Endothelial cell of umbilical vein (primary cell): ENCODE measurements around the gene TUBA3C. TPM values are rescaled to one million over a fixed set of nuclear protein-coding genes. Genes with fewer than 3 reads are reported as not detected.
"Not testable (repeated sequence)": the region's sequence is repeated elsewhere in the genome, so short reads cannot be mapped to it uniquely, and the experiment has no call there.

Experiments used
- BruUV-seq: library from RNA; stranded (reverse); fragments of 400-500 nt; replicated peaks from 2 replicates; lab custom pipeline; 2021; lab: Mats Ljungman, UMichigan
- CTCF ChIA-PET: fragments of 300-600, 350-600 bp; sonication (Branson Sonifier 250); formaldehyde crosslinking; loops from one replicate; lab custom pipeline; 2021; ENCODE audit warnings: antibody characterized with exemption, inconsistent platforms; lab: Charles Lee
- POLR2A ChIA-PET: fragments of 300-600, 350-600 bp; sonication (Branson Sonifier 250); formaldehyde crosslinking; loops from one replicate; lab custom pipeline; 2021; ENCODE audit warnings: antibody characterized with exemption, inconsistent platforms; lab: Charles Lee
- DNase-seq: peaks from one replicate; pipeline ENCODE4 v3.0.0-alpha.2; 2011; ENCODE audit warnings: low read depth, low spot score
- FAIRE-seq: peaks from 2 replicates; lab custom pipeline; 2011; peaks lifted over from hg19 to GRCh38; lab: Jason Lieb, UNC
- H2AFZ ChIP-seq: 2 replicates; pipeline ENCODE4 v1.6.0; 2012; ENCODE audit warnings: low read depth, low read length, control low read depth, inconsistent platforms
- H3K27ac ChIP-seq: 2 replicates; pipeline ENCODE4 v1.5.1; 2011; ENCODE audit warnings: low read depth, mild to moderate bottlenecking, control low read depth, low read length, moderate library complexity; ENCODE audit not compliant: insufficient read depth
- H3K27me3 ChIP-seq, 2 experiments: 2 replicates each; pipeline versions ENCODE4 v1.6.0 to v1.6.1; 2011; ENCODE audit warnings: low read length in 2 of 2, mixed read lengths in 1 of 2; ENCODE audit not compliant: control insufficient read depth in 2 of 2, insufficient read depth in 2 of 2
- H3K36me3 ChIP-seq, 2 experiments: 2 replicates in 1 of 2; 3 replicates in 1 of 2; pipeline ENCODE4 v1.5.1; 2011; ENCODE audit warnings: low read length in 2 of 2, mild to moderate bottlenecking in 1 of 2, moderate library complexity in 1 of 2; ENCODE audit not compliant: control insufficient read depth in 2 of 2, insufficient read depth in 2 of 2; ENCODE audit errors: extremely low read depth in 1 of 2
- H3K4me1 ChIP-seq: 3 replicates; pipeline ENCODE4 v1.5.1; 2011; ENCODE audit warnings: mild to moderate bottlenecking, low read length; ENCODE audit not compliant: control insufficient read depth, insufficient read depth; ENCODE audit errors: extremely low read depth
- H3K4me2 ChIP-seq: 2 replicates; pipeline ENCODE4 v1.6.1; 2011; ENCODE audit warnings: low read length, control low read depth, mixed read lengths; ENCODE audit not compliant: insufficient read depth
- H3K4me3 ChIP-seq, 3 experiments: fragments of 200-600 bp in 1 of 3; sonication (generic), shearing (Covaris generic) in 1 of 3; replicated peaks in 1 of 3; 2 replicates each; pipeline ENCODE4 v1.5.1; 2011 to 2016; ENCODE audit warnings: control low read depth in 3 of 3, low read length in 3 of 3, mild to moderate bottlenecking in 2 of 3, inconsistent platforms in 1 of 3, low read depth in 1 of 3, moderate library complexity in 1 of 3; ENCODE audit not compliant: insufficient read depth in 1 of 3
- H3K79me2 ChIP-seq: 2 replicates; pipeline ENCODE4 v1.6.0; 2012; ENCODE audit warnings: low read length, inconsistent platforms; ENCODE audit not compliant: control insufficient read depth, insufficient read depth
- H3K9ac ChIP-seq: replicated peaks from 2 replicates; pipeline ENCODE3; 2011; ENCODE audit warnings: low read length, control low read depth; ENCODE audit not compliant: insufficient read depth; ENCODE audit errors: extremely low read depth
- H3K9me1 ChIP-seq: replicated peaks from 3 replicates; pipeline ENCODE4 v1.6.0; 2011; ENCODE audit warnings: mild to moderate bottlenecking, low read length; ENCODE audit not compliant: control insufficient read depth, insufficient read depth; ENCODE audit errors: extremely low read depth
- H3K9me3 ChIP-seq: replicated peaks from 2 replicates; pipeline ENCODE4 v1.5.1; 2012; ENCODE audit warnings: low read length, inconsistent platforms; ENCODE audit not compliant: control insufficient read depth, insufficient read depth
- H4K20me1 ChIP-seq: replicated peaks from 2 replicates; pipeline ENCODE3; 2011; ENCODE audit warnings: mild to moderate bottlenecking, low read length; ENCODE audit not compliant: control insufficient read depth, insufficient read depth; ENCODE audit errors: extremely low read depth
- dilution Hi-C: fragments of 300-500 bp; cut with MboI; formaldehyde crosslinking; loops from one replicate; pipeline ENCODE4 v1.15.0; 2019; ENCODE audit warnings: low sequenced_read_pairs; ENCODE audit not compliant: extremely low pct_ligation_motif_present
- intact Hi-C: fragments of 100-400 bp; cut with micrococcal nuclease; formaldehyde crosslinking; loops from one replicate; pipeline ENCODE4 v1.10.0; 2022
- polyA plus RNA-seq, 4 experiments: library from polyadenylated mRNA; depleted of rRNA in 3 of 4; stranded (reverse) in 3 of 4; unstranded in 1 of 4; fragments of >200 nt; gene quantifications; 2 replicates each; pipeline versions ENCODE4 v1.2.1 to v1.2.3, GENCODE V29; 2011 to 2012; ENCODE audit warnings: missing spikeins in 1 of 4
- total RNA-seq: library from RNA; stranded (reverse); gene quantifications from 2 replicates; pipeline ENCODE4 v1.2.3, GENCODE V29; 2021

The TUBA3C gene
- total and polyA plus RNA-seq, 2 donors (not counting 3 experiments of a cell fraction or from before 2014, with no cell fraction given) = not detected

DNA sequence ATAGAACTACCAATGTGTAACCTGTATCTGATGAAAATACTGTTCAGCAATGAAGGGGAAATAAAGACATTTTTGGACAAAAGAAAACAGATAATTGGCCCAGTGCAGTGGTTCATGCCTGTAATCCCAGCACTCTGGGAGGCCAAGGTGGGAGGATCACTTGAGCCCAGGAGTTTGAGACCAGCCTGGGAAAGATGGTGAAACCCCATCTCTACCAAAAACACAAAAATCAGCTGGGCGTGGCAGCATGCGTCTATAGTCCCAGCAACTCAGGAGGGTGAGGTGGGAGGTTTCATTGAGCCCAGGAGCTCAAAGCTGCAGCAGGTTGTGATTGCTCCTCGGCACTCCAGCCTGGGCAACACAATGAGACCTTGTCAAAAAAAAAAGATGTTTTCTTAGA is 11.0 kb upstream of the TUBA3C start:
- FAIRE-seq, intact Hi-C loops: not testable (repeated sequence)

DNA sequence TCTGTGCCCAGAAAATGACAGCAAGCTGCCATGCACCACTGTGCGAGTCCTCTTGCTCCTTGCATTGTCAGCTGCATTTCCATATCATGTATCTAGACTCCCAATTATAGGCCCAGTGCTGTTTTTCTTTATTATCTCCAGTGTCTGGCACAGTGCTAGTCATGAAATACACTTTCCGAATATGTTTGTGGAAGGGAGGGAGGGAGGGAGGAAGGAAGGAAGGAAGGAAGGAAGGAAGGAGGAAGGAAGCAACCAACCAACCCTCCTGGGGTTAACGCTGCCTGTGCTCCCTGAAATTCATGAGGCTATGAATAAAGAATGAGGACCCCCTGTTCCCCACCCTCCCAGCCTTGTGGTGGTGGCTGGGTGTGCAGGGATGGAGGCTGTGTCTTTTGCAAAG is 8.3 kb upstream of the TUBA3C start:
- intact Hi-C loops, H2AFZ ChIP-seq, H3K9ac ChIP-seq, H4K20me1 ChIP-seq, BruUV-seq, H3K36me3 ChIP-seq, H3K4me2 ChIP-seq, H3K27ac ChIP-seq, H3K4me3 ChIP-seq, POLR2A ChIA-PET, H3K9me1 ChIP-seq, dilution Hi-C loops, H3K79me2 ChIP-seq, CTCF ChIA-PET, FAIRE-seq, H3K27me3 ChIP-seq, H3K9me3 ChIP-seq, H3K4me1 ChIP-seq, DNase-seq: not testable (repeated sequence)

More for the DNA sequence above, 11.0 kb upstream of the TUBA3C start:
- H3K9me3 ChIP-seq, H3K9me1 ChIP-seq, DNase-seq, POLR2A ChIA-PET, H3K27ac ChIP-seq, CTCF ChIA-PET, H3K4me1 ChIP-seq, H3K27me3 ChIP-seq, H3K4me2 ChIP-seq, dilution Hi-C loops, H4K20me1 ChIP-seq, H3K36me3 ChIP-seq, H3K9ac ChIP-seq, H3K79me2 ChIP-seq, BruUV-seq, H2AFZ ChIP-seq, H3K4me3 ChIP-seq: not testable (repeated sequence)

DNA sequence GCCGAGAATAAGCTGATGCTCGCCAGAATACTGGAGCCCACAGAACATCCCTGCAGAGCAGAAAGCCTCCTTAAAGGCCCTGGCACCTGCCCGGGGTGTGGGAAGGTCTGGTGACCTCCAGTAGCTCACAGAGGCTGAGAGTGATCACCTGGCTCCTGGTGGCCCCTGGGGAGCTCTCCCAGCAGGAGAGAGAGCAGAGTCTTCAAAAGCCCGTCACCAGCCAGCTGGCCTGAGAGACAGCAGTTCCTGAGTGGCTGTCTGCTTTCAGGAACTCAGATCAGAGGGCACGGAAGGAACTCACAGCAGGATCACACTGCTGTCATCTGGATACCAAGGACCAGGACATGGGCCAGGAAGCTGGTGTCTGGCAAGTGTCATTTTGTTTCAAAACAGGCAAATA is 7.7 kb upstream of the TUBA3C start:
- H3K79me2 ChIP-seq, H3K9me1 ChIP-seq, H3K4me2 ChIP-seq, H3K4me1 ChIP-seq, BruUV-seq, H2AFZ ChIP-seq, H3K27ac ChIP-seq, POLR2A ChIA-PET, H3K36me3 ChIP-seq, dilution Hi-C loops, H3K27me3 ChIP-seq, H3K9ac ChIP-seq, H3K4me3 ChIP-seq, intact Hi-C loops, CTCF ChIA-PET, H3K9me3 ChIP-seq, DNase-seq, FAIRE-seq, H4K20me1 ChIP-seq: not testable (repeated sequence)
